ENCODE data around the gene TRIP6. TPM values are rescaled to one million over a fixed set of nuclear protein-coding genes. Genes with fewer than 3 reads are reported as not detected.

The TRIP6 gene
- total RNA-seq, 1 donor from 2014 or later: 109 TPM

- TF ChIP-seq CTCF (IDR thresholded peaks at IDR 0.05; ENCODE audit: unreplicated experiment): no peak
- DNase-seq (ENCODE audit: low spot score in 2 of 2, unreplicated experiment in 2 of 2): no peak
- Mint-ChIP-seq H3K4me3 (no peak overlapping the region), H3K4me1 (peaks cover 8% of the 10 kb centered on the region), H3K9me3 (no peaks in the 10 kb centered on the region), H3K36me3 (peaks cover 19% of the 10 kb centered on the region), H3K27me3 (ENCODE audit: low read depth) (no peaks in the 10 kb centered on the region), H3K27ac (no peak overlapping the region)
Measured at GRCh38 chr7:100859856-100860255, 7.3 kb upstream of the TRIP6 start.

- H3K9me3 Mint-ChIP-seq: no peaks in the 10 kb centered on the region
- no peak overlapping the region for H3K27ac Mint-ChIP-seq
- no peak for DNase-seq (ENCODE audit: low spot score in 2 of 2, unreplicated experiment in 2 of 2)
- H3K27me3 Mint-ChIP-seq (ENCODE audit: low read depth): no peaks in the 10 kb centered on the region
- peaks cover 19% of the 10 kb centered on the region for H3K36me3 Mint-ChIP-seq
- H3K4me1 Mint-ChIP-seq: peaks cover 8% of the 10 kb centered on the region
- TF ChIP-seq CTCF (IDR thresholded peaks at IDR 0.05; ENCODE audit: unreplicated experiment): no peak
- no peak overlapping the region for H3K4me3 Mint-ChIP-seq
Measured at GRCh38 chr7:100860702-100861615, 6.2 kb upstream of the TRIP6 start.

- H3K9me3 Mint-ChIP-seq: no peaks in the 10 kb centered on the region
- peaks cover 19% of the 10 kb centered on the region for H3K36me3 Mint-ChIP-seq
- H3K27ac Mint-ChIP-seq: no peak overlapping the region
- no peaks in the 10 kb centered on the region for H3K27me3 Mint-ChIP-seq (ENCODE audit: low read depth)
- peaks cover 8% of the 10 kb centered on the region for H3K4me1 Mint-ChIP-seq
- H3K4me3 Mint-ChIP-seq: no peak overlapping the region
- no peak for DNase-seq (ENCODE audit: low spot score in 2 of 2, unreplicated experiment in 2 of 2)
- no peak for TF ChIP-seq CTCF (IDR thresholded peaks at IDR 0.05; ENCODE audit: unreplicated experiment)
Measured at GRCh38 chr7:100861616-100861985, 5.6 kb upstream of the TRIP6 start.

GRCh38 chr7:100863406-100863950 is 3.7 kb upstream of the TRIP6 start:
- peaks cover 17% of the 10 kb centered on the region for H3K36me3 Mint-ChIP-seq
- DNase-seq (ENCODE audit: low spot score in 2 of 2, unreplicated experiment in 2 of 2): no peak
- TF ChIP-seq CTCF (IDR thresholded peaks at IDR 0.05; ENCODE audit: unreplicated experiment): no peak
- H3K27me3 Mint-ChIP-seq (ENCODE audit: low read depth): no peaks in the 10 kb centered on the region
- H3K4me3 Mint-ChIP-seq: no peak overlapping the region
- H3K4me1 Mint-ChIP-seq: peaks cover 10% of the 10 kb centered on the region
- no peak overlapping the region for H3K27ac Mint-ChIP-seq
- H3K9me3 Mint-ChIP-seq: no peaks in the 10 kb centered on the region

- no peak for TF ChIP-seq CTCF (IDR thresholded peaks at IDR 0.05; ENCODE audit: unreplicated experiment)
- DNase-seq (ENCODE audit: low spot score in 2 of 2, unreplicated experiment in 2 of 2): no peak
- H3K4me3 Mint-ChIP-seq: no peak overlapping the region
- no peaks in the 10 kb centered on the region for H3K9me3 Mint-ChIP-seq
- H3K36me3 Mint-ChIP-seq: peaks cover 17% of the 10 kb centered on the region
- H3K27ac Mint-ChIP-seq: peak overlapping the region; percentile 43
- H3K4me1 Mint-ChIP-seq: peaks cover 12% of the 10 kb centered on the region
- no peaks in the 10 kb centered on the region for H3K27me3 Mint-ChIP-seq (ENCODE audit: low read depth)
Measured at GRCh38 chr7:100864263-100864845, 2.8 kb upstream of the TRIP6 start.
